ENCODE data around the gene STUM.
"Not testable (repeated sequence)": the region's sequence is repeated elsewhere in the genome, so short reads cannot be mapped to it uniquely, and the experiment has no call there.

The STUM gene, protein sequence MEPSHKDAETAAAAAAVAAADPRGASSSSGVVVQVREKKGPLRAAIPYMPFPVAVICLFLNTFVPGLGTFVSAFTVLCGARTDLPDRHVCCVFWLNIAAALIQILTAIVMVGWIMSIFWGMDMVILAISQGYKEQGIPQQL

GRCh38 chr1:226548256-226549093 is at the start of gene STUM:
Gene STUM, plus strand, starts transcription at chr1:226548764. Its CDS starts 141 bp downstream, at chr1:226548905.
- DNase-seq (ENCODE audit: low read depth), result no peak

- DNase-seq (ENCODE audit: low read depth), result not testable (repeated sequence)
Measured at GRCh38 chr1:226499699-226500098, 48.9 kb upstream of the STUM start.

GRCh38 chr1:226506021-226506420 is 42.5 kb upstream of the STUM start:
- DNase-seq (ENCODE audit: low read depth), result no peak

GRCh38 chr1:226506921-226507320 is 41.6 kb upstream of the STUM start:
- DNase-seq (ENCODE audit: low read depth), result no peak

DNA sequence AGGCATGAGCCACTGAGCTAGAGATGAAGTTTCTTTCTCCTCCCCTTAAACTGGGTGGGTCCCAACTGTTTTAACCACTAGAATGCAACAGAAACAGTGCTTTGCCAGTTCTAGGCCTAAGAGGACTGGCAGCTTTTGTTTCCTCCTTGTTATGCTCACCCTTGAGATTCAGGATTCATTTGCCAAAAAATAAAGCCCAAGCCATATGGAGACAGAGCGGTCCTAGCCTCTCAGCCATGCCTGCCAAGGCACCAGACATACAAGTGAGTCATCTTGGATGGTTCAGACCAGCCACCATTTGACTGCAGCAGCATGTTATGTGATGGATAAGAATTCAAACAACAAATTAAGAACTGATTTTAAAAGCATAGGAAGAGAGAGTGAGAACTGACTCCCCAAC is 38.1 kb upstream of the STUM start:
- no peak for DNase-seq (ENCODE audit: low read depth)

DNA sequence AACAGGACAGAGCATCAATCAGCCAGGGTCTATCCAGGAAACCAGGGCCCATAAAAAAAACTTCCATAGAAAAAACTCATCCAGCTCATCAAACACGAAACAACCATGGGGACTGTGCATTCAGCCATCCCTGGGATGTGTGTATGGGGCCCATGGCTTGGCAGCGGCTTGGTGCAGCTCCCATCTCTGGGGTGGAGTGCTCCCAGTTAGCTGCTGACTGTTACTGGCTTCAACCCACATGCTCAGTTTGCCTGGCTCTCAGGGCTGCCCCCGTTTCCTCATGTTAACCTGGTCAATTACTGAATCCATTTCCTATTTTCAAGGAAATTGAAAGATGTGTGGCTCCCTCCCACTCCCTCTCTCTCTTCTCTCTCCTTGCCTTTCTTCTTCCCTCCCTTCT is 37.3 kb upstream of the STUM start:
- DNase-seq (ENCODE audit: low read depth), result no peak

- DNase-seq (ENCODE audit: low read depth), result no peak
Measured at GRCh38 chr1:226512076-226512728, 36.4 kb upstream of the STUM start.

DNA sequence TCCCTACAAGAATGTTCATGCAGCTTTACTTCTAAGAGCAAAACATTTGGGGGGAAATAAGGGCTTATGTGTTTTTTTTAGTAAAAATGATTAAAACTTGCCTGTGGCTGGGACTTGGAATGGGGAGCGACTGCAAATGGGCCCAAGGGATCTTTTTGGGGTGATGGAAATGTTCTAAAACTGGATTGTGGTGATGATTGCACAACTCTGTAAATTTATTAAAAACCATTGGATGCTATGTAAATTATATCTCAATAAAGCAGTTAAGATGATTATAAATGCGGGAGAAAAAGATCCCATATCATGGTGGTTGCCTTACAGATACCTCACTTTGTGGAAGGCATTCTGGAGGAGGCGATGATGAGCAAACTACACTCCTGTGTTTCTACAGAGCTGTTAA is 30.2 kb upstream of the STUM start:
- DNase-seq (ENCODE audit: low read depth), result no peak

GRCh38 chr1:226519135-226519534 is 29.4 kb upstream of the STUM start:
- DNase-seq (ENCODE audit: low read depth), result no peak

GRCh38 chr1:226519716-226520598 is 28.6 kb upstream of the STUM start:
- DNase-seq (ENCODE audit: low read depth), result no peak

- DNase-seq (ENCODE audit: low read depth), result no peak
Measured at GRCh38 chr1:226520640-226521355, 27.8 kb upstream of the STUM start.

DNA sequence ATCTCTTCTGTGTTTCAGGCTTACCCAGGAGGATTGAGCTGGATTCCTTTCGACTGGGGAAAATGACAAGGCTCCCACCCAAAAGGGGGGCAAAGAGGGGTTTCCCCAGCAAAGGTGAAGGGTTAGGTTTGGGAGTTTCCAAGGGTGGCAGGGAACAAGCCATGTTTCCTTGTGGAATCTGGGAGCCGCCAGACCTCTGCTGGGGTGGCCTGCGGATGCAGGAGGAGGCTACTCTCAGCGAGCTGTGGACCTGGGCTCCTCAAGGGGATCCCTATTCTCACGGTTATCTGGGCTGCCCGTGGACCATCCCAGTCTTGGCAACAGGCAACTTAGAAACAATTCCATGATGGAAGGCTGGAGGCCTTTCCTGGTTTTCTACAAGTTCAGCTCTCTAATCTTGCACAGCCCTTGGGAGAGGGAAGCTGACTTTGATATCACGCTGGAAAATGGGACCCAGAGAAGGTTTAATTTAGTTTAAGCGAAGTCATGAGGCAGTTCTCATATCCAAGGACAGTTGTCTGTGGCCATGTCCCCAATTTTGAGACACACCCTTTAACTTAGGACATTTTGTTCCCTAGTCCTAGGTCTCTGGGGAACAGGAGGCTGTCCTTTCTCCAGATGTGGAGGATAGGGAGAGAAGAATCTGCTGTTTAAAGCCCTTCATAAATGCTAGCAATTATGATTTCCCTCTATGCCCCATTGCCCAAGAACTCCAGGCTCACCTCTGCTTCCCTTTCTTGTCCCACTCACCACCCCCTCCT is 24.7 kb upstream of the STUM start:
- DNase-seq (ENCODE audit: low read depth), result no peak

- DNase-seq (ENCODE audit: low read depth), result no peak
Measured at GRCh38 chr1:226524547-226524946, 24.0 kb upstream of the STUM start.

GRCh38 chr1:226525750-226526149 is 22.8 kb upstream of the STUM start:
- no peak for DNase-seq (ENCODE audit: low read depth)

DNA sequence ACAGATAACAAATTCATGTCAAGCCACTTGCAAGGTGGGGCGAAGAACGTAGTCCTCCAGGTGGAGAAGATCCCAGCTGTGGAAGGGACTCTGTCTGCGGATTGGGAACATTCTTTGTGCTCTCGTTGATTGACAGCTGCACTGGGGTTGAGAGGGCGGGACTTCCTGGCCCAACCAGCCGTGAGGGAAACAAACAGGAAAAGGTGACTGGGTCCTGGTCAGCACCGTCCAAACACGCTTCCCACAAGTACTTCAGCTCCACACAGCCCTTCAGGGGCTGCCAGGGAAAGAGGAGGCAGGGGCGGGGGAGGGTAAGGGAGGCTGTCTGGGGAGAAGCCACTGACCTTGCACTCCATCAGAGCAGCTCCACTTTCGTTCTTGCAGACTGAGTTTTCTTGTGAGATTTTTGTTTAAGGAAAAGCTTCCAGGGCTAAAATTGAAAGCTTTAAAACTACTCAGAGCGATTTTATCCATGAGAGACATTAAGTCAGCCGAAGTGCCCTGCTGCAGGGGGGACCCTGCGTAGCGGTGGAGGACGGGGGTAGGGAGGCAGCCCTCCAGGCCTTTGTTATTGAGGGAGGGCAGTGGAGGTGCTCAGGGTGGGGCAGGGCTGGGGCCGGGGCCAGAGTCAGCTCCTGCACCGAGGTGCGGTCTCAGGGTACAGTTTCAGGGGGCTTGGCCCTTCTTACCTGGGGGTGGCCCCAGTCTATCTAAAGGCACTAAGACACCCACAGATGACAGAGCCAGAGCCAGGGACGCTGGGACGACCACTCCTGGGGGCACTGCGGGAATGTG is 21.6 kb upstream of the STUM start:
- DNase-seq (ENCODE audit: low read depth), result no peak

DNA sequence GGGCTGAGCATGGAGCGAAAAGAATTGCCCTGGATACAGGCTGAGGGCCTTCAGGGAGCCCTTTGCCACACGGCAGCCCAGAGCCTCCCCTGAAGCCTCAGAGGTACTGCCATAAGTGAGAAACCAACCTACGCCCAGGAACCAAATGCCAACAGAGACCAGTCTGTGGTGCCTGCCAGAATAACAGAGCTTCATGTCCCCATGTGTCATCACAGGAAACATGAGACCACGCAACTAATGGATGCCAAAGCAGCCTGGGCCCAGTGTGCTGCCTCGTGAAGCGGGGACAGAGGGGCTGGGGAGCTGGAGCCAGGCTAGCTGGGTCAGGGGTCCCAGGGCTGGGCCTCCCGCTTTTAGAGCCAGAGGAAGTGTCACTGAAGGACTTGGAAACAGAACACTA is 18.7 kb upstream of the STUM start:
- no peak for DNase-seq (ENCODE audit: low read depth)

DNA sequence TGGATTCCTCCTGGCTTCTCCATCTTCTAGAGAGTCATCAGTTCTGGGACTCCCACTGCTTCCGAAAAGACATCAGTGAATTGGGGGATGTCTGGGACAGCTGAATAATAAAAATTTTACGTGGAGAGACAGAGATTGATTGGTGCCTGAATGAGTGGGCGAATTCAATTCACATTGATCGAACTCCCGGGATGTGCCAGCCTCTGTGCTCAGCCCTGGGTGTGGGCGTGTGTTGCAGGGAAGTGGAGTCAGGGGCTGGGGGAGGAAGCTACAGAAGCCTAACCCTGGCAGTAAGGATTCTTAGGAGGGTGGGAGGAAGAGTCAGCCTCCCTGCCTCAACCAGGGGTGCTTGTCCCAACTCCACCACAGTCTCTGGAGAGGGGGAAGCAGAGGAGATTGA is 18.0 kb upstream of the STUM start:
- no peak for DNase-seq (ENCODE audit: low read depth)

GRCh38 chr1:226531360-226532093 is 17.0 kb upstream of the STUM start:
- DNase-seq (ENCODE audit: low read depth), result no peak

GRCh38 chr1:226532553-226532952 is 16.0 kb upstream of the STUM start:
- DNase-seq (ENCODE audit: low read depth), result no peak

Data from stimulated activated CD8-positive, alpha-beta memory T cell treated with anti-CD3 and anti-CD28 coated beads, Interleukin-4, amount 100 ng/mL, for 24 hours (primary cell).